Gastrocnemius medialis (tissue), 4 donors: ENCODE measurements around the gene MAP3K20. TPM values are rescaled to one million over a fixed set of nuclear protein-coding genes. Genes with fewer than 3 reads are reported as not detected.

Experiments
- ATAC-seq, 2 donors: fragments of 150-250 bp; one replicate each; pipeline ENCODE4 v1.9.1; 2016
- DNase-seq, 2 donors: peaks; one replicate each; pipeline ENCODE4 v3.0.0-alpha.2; 2019
- H3K27ac ChIP-seq, 4 donors: fragments of 200-600 bp; sonication (generic); 1 replicate in 1 of 4; 2 replicates in 3 of 4; pipeline ENCODE4 v1.5.1; 2016 to 2018; ENCODE audit warnings: mild to moderate bottlenecking in 2 of 4, moderate library complexity in 1 of 4
- H3K27me3 ChIP-seq, 3 donors: fragments of 200-600 bp; sonication (generic) in 2 of 3; 1 replicate in 1 of 3; 2 replicates in 2 of 3; pipeline versions ENCODE4 v1.5.1 to v1.6.0; 2016 to 2019; ENCODE audit warnings: mild to moderate bottlenecking in 1 of 3, moderate library complexity in 1 of 3
- H3K36me3 ChIP-seq, 2 donors: fragments of 200-600 bp; sonication (generic) in 1 of 2; one replicate each; pipeline ENCODE4 v1.5.1; 2017 to 2018
- H3K4me1 ChIP-seq, 2 donors: fragments of 200-600 bp; sonication (generic) in 1 of 2; one replicate each; pipeline ENCODE4 v1.5.1; 2016 to 2017; ENCODE audit warnings: mild to moderate bottlenecking in 2 of 2
- H3K4me3 ChIP-seq, 4 donors: fragments of 200-600 bp; sonication (generic) in 3 of 4; 1 replicate in 1 of 4; 2 replicates in 3 of 4; pipeline ENCODE4 v1.5.1; 2016 to 2019; ENCODE audit warnings: mild to moderate bottlenecking in 2 of 4
- H3K9me3 ChIP-seq, 3 donors: fragments of 200-600 bp; sonication (generic) in 2 of 3; 1 replicate in 1 of 3; 2 replicates in 2 of 3; pipeline ENCODE4 v1.5.1; 2016 to 2019
- CTCF ChIP-seq, 5 experiments: fragments of 450-650 bp in 3 of 5; fragments of 200-600 bp in 2 of 5; sonication (generic) in 2 of 5; IDR thresholded peaks in 4 of 5; conservative IDR thresholded peaks in 1 of 5; 1 replicate in 4 of 5; 2 replicates in 1 of 5; pipeline ENCODE4 v1.5.1; 2016 to 2019; ENCODE audit warnings: antibody characterized with exemption in 5 of 5, mild to moderate bottlenecking in 3 of 5, moderate library complexity in 3 of 5
- POLR2A ChIP-seq, 2 donors: fragments of 450-650 bp; IDR thresholded peaks; one replicate each; pipeline ENCODE4 v1.6.1; 2017; ENCODE audit warnings: antibody characterized with exemption in 2 of 2, mild to moderate bottlenecking in 2 of 2, moderate library complexity in 2 of 2
- in situ Hi-C, 4 donors: fragments of 200-750 bp; cut with MboI; loops; one replicate each; pipeline versions ENCODE4 v1.15.0 to v1.8.0; 2017; ENCODE audit warnings: low sequenced_read_pairs in 4 of 4
- intact Hi-C: fragments of 100-400 bp; cut with DNase I; formaldehyde crosslinking; loops from one replicate; pipeline ENCODE4 v1.15.1; 2023; ENCODE audit warnings: low total_unique reads
- total RNA-seq, 4 donors: library from RNA; depleted of rRNA; stranded (reverse); fragments of >200 nt; gene quantifications; one replicate each; pipeline versions ENCODE4 v1.1.0 to v1.2.3, GENCODE V29; 2016

Gene MAP3K20
- total RNA-seq, 4 donors from 2014 or later, result 225 to 517 (median 280) TPM

DNA sequence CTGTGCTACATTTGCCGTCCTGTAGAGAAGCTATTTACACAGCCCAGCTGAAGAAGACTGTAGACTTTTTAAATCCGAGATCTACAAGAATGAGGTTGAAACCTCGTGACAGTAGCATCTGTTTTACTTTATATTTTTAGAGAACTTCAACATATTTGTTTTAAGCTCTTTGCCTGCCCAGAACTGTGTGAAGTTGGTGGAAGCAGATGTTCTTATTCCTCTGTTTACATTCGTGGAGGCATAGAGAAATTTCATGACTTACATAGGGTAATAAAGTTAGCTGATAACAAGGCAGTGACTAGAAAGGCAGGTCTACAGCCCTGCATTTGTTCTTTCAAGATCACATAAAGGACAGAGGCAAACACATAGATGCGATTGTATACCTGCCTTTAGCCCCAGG lies 47.0 kb upstream of the MAP3K20 start:
- Histone ChIP-seq H3K27me3 (no peaks in the 10 kb centered on the region), H3K4me3 (no peak overlapping the region), H3K9me3 (no peaks in the 10 kb centered on the region), H3K36me3 (no peaks in the 10 kb centered on the region), H3K27ac (peak overlapping the region; percentile 86 to 94 (median 90)), H3K4me1 (peaks cover 61 to 68% of the 10 kb centered on the region in 2 donors)
- ATAC-seq (no peak), DNase-seq (no peak)
- TF ChIP-seq POLR2A (IDR thresholded peaks at IDR 0.05) (no peak), CTCF (IDR thresholded peaks at IDR 0.05 in 4 of 5, conservative IDR thresholded peaks at IDR 0.05 in 1 of 5) (no peak)
- in situ Hi-C loops, result loop anchor here (5.0 to 25.0 kb wide), 5 partner anchors 51 to 984 kb away; partner anchors contain the start of gene CDCA7 (in 1 of the 4)
- intact Hi-C loops, result loop anchor here (5.0 kb wide), 2 partner anchors 374 to 419 kb away; no protein-coding TSS in a partner anchor

GRCh38 chr2:173030561-173031490 lies 44.8 kb upstream of the MAP3K20 start:
- H3K4me3 ChIP-seq, result peak overlapping the region in 2 of 4 donors; percentile 5 to 8
- intact Hi-C loops, result loop anchor here (2.0 to 5.0 kb wide), 2 partner anchors 44 to 61 kb away; partner anchors contain the start of gene MAP3K20
- in situ Hi-C loops, result loop anchor here in 1 of 4 donors (5.0 to 25.0 kb wide), 2 partner anchors 56 to 981 kb away; no protein-coding TSS in a partner anchor
- ATAC-seq (peak; percentile 66 to 72), DNase-seq (peak; percentile 66 to 87)
- TF ChIP-seq POLR2A (IDR thresholded peaks at IDR 0.05) (no peak), CTCF (IDR thresholded peaks at IDR 0.05 in 4 of 5, conservative IDR thresholded peaks at IDR 0.05 in 1 of 5) (no peak)
- peaks cover 77 to 79% of the 10 kb centered on the region in 2 donors for H3K4me1 ChIP-seq
- H3K27me3 ChIP-seq, result no peaks in the 10 kb centered on the region
- H3K9me3 ChIP-seq, result no peaks in the 10 kb centered on the region
- H3K27ac ChIP-seq, result peak overlapping the region; percentile 86 to 94 (median 90)
- no peaks in the 10 kb centered on the region for H3K36me3 ChIP-seq

DNA sequence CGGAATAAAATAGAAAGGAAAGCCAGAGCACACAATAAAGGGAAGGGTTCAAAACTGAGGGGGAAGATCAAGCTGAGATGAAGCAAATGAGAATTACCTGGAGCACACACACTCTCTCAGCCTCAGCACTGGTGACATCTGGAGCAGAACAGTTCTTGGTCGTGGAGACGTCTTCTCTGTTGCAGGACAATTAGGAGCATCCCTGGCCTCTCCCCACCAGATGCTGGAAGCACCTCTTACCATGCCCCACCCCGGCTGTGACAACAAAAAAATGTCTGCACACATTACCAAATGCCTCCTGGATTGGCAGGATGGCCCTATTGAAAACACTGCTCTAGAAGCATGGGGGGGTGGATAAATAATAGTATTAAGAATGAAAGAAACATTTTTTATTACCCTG lies 43.6 kb upstream of the MAP3K20 start:
- intact Hi-C loops, result loop anchor here (5.0 kb wide), 1 partner anchor 60 kb away; no protein-coding TSS in a partner anchor
- in situ Hi-C loops, result loop anchor here in 1 of 4 donors (5.0 to 25.0 kb wide), 2 partner anchors 55 to 980 kb away; no protein-coding TSS in a partner anchor
- Histone ChIP-seq H3K4me3 (no peak overlapping the region), H3K27me3 (no peaks in the 10 kb centered on the region), H3K27ac (peak overlapping the region; percentile 86 to 94 (median 90)), H3K36me3 (no peaks in the 10 kb centered on the region), H3K4me1 (peaks cover 80 to 83% of the 10 kb centered on the region in 2 donors), H3K9me3 (no peaks in the 10 kb centered on the region)
- TF ChIP-seq CTCF (IDR thresholded peaks at IDR 0.05 in 4 of 5, conservative IDR thresholded peaks at IDR 0.05 in 1 of 5) (no peak), POLR2A (IDR thresholded peaks at IDR 0.05) (no peak)
- no peak for DNase-seq
- ATAC-seq, result no peak

DNA sequence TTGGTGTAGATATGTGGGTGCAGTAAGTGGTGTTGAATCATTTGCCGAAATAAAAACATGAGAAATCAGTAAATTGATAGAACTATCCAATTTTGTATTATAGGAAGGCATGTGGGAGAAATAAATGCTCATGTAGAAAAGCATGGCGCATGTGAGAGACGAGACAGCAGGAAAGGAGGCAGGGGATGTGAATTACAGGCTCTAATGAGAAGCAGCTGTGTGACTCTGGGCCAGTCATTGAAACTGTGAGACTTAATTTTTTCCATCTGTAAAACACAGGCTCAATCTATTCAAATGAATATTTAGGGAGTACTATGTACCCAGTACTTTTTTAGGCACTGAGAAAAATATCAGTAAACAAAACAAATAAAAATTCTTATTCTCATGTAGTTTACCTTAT lies 42.6 kb upstream of the MAP3K20 start:
- no peaks in the 10 kb centered on the region for H3K27me3 ChIP-seq
- H3K27ac ChIP-seq, result peak overlapping the region; percentile 86 to 94 (median 90)
- no peak overlapping the region for H3K4me3 ChIP-seq
- intact Hi-C loops, result loop anchor here (5.0 kb wide), 1 partner anchor 59 kb away; no protein-coding TSS in a partner anchor
- TF ChIP-seq CTCF (IDR thresholded peaks at IDR 0.05 in 4 of 5, conservative IDR thresholded peaks at IDR 0.05 in 1 of 5) (no peak), POLR2A (IDR thresholded peaks at IDR 0.05) (no peak)
- in situ Hi-C loops, result loop anchor here in 1 of 4 donors (5.0 to 25.0 kb wide), 2 partner anchors 54 to 979 kb away; no protein-coding TSS in a partner anchor
- H3K9me3 ChIP-seq, result no peaks in the 10 kb centered on the region
- DNase-seq, result no peak
- H3K4me1 ChIP-seq, result peaks cover 81 to 84% of the 10 kb centered on the region in 2 donors
- H3K36me3 ChIP-seq, result no peaks in the 10 kb centered on the region
- ATAC-seq, result no peak
